CD14-positive monocyte (primary cell): ENCODE results near the gene NDST1. TPM values are rescaled to one million over a fixed set of nuclear protein-coding genes. Genes with fewer than 3 reads are reported as not detected.

ENCODE experiments used
- DNase-seq, 3 donors: peaks; one replicate each; pipeline ENCODE4 v3.0.0-alpha.2; 2011 to 2022
- H2AFZ ChIP-seq: 2 replicates; pipeline ENCODE4 v1.6.0; 2012; ENCODE audit warnings: mild to moderate bottlenecking, low read depth, low read length, inconsistent platforms; ENCODE audit not compliant: insufficient read depth, poor library complexity, severe bottlenecking
- H3K27ac ChIP-seq, 2 donors: 1 replicate in 1 of 2; 2 replicates in 1 of 2; pipeline ENCODE4 v1.5.1; 2012 to 2013; ENCODE audit warnings: low read length in 2 of 2, control low read depth in 1 of 2, inconsistent platforms in 1 of 2, low read depth in 1 of 2, mild to moderate bottlenecking in 1 of 2
- H3K27me3 ChIP-seq, 2 donors: one replicate each; pipeline versions ENCODE4 v1.6.0 to v1.6.1; 2011 to 2013; ENCODE audit warnings: low read length in 2 of 2; ENCODE audit not compliant: control insufficient read depth in 2 of 2, insufficient read depth in 2 of 2
- H3K36me3 ChIP-seq, 2 donors: replicated peaks in 1 of 2; 1 replicate in 1 of 2; 2 replicates in 1 of 2; pipeline versions ENCODE4 v1.5.1 to v1.6.1; 2012 to 2013; ENCODE audit warnings: low read length in 2 of 2, control low read depth in 1 of 2, inconsistent platforms in 1 of 2, mild to moderate bottlenecking in 1 of 2; ENCODE audit not compliant: insufficient read depth in 2 of 2, control insufficient read depth in 1 of 2
- H3K4me1 ChIP-seq, 2 donors: 1 replicate in 1 of 2; 2 replicates in 1 of 2; pipeline versions ENCODE4 v1.5.1 to v1.6.1; 2012 to 2013; ENCODE audit warnings: low read length in 2 of 2, control low read depth in 1 of 2, inconsistent platforms in 1 of 2, mild to moderate bottlenecking in 1 of 2, moderate library complexity in 1 of 2; ENCODE audit not compliant: insufficient read depth in 2 of 2, control insufficient read depth in 1 of 2
- H3K4me2 ChIP-seq: replicated peaks from 2 replicates; pipeline ENCODE3; 2012; ENCODE audit warnings: low read length, moderate library complexity, mild to moderate bottlenecking; ENCODE audit not compliant: poor library complexity, severe bottlenecking; ENCODE audit errors: extremely low read depth
- H3K4me3 ChIP-seq, 3 experiments: fragments of 200-600 bp in 1 of 3; sonication (generic) in 1 of 3; replicated peaks in 1 of 3; 1 replicate in 2 of 3; 2 replicates in 1 of 3; pipeline ENCODE4 v1.5.1; 2011 to 2013; ENCODE audit warnings: low read length in 3 of 3, mild to moderate bottlenecking in 3 of 3, control low read depth in 2 of 3, low read depth in 2 of 3, inconsistent platforms in 1 of 3, moderate library complexity in 1 of 3
- H3K79me2 ChIP-seq: 2 replicates; pipeline ENCODE4 v1.6.0; 2012; ENCODE audit warnings: mild to moderate bottlenecking, control low read depth, inconsistent platforms, low read length, moderate library complexity; ENCODE audit not compliant: insufficient read depth
- H3K9ac ChIP-seq: 2 replicates; pipeline ENCODE4 v1.6.0; 2017; ENCODE audit warnings: low read length, mild to moderate bottlenecking; ENCODE audit not compliant: insufficient read depth, poor library complexity, severe bottlenecking
- H3K9me3 ChIP-seq, 2 donors: replicated peaks in 1 of 2; 1 replicate in 1 of 2; 2 replicates in 1 of 2; pipeline versions ENCODE4 v1.5.1 to v1.6.1; 2012 to 2013; ENCODE audit warnings: low read length in 2 of 2, control low read depth in 1 of 2; ENCODE audit not compliant: control insufficient read depth in 1 of 2, insufficient read depth in 1 of 2
- H4K20me1 ChIP-seq: 2 replicates; pipeline ENCODE4 v1.6.0; 2012; ENCODE audit warnings: mild to moderate bottlenecking, low read length, control low read depth, moderate library complexity; ENCODE audit not compliant: insufficient read depth
- H3K27ac Mint-ChIP-seq, 7 donors: one replicate each; pipeline ENCODE4 v1.8.0; 2020; ENCODE audit warnings: mild to moderate bottlenecking in 7 of 7, mixed read lengths in 7 of 7, moderate library complexity in 6 of 7, inconsistent platforms in 2 of 7
- H3K27me3 Mint-ChIP-seq, 3 donors: one replicate each; pipeline ENCODE4 v1.8.0; 2021 to 2022; ENCODE audit warnings: low read depth in 3 of 3, mild to moderate bottlenecking in 3 of 3, mixed read lengths in 3 of 3, moderate library complexity in 3 of 3, inconsistent platforms in 1 of 3
- H3K36me3 Mint-ChIP-seq, 2 donors: one replicate each; pipeline ENCODE4 v1.8.0; 2020; ENCODE audit warnings: mixed read lengths in 2 of 2, inconsistent platforms in 1 of 2, mild to moderate bottlenecking in 1 of 2
- H3K4me1 Mint-ChIP-seq: one replicate; pipeline ENCODE4 v1.8.0; 2020; ENCODE audit warnings: mild to moderate bottlenecking, mixed read lengths
- H3K4me3 Mint-ChIP-seq, 2 donors: one replicate each; pipeline ENCODE4 v1.8.0; 2020; ENCODE audit warnings: mild to moderate bottlenecking in 2 of 2, mixed read lengths in 2 of 2, moderate library complexity in 1 of 2
- H3K9me3 Mint-ChIP-seq, 7 donors: one replicate each; pipeline ENCODE4 v1.8.0; 2020 to 2022; ENCODE audit warnings: mixed read lengths in 7 of 7, mild to moderate bottlenecking in 6 of 7, moderate library complexity in 6 of 7, inconsistent platforms in 2 of 7
- CTCF ChIP-seq: fragments of 200-600 bp; IDR thresholded peaks from one replicate; pipeline ENCODE4 v1.8.0; 2022; ENCODE audit warnings: antibody characterized with exemption, mild to moderate bottlenecking
- WGBS: methylation state at CpG from one replicate; pipeline ENCODE4 v1.1.5; 2013; ENCODE audit warnings: missing lambda C conversion rate; ENCODE audit not compliant: insufficient coverage; 5-methylcytosine and 5-hydroxymethylcytosine counted together
- intact Hi-C, 2 donors: fragments of 100-400 bp; cut with micrococcal nuclease; formaldehyde crosslinking; loops; one replicate each; pipeline versions ENCODE4 v1.15.0 to v1.15.1; 2023
- polyA plus RNA-seq, 3 donors: library from polyadenylated mRNA; depleted of rRNA in 1 of 3; unstranded in 2 of 3; stranded (reverse) in 1 of 3; fragments of 300-500 nt in 2 of 3; fragments of >200 nt in 1 of 3; fragmentation: Illumina TruSeq in 2 of 3; gene quantifications; 1 replicate in 2 of 3; 2 replicates in 1 of 3; pipeline ENCODE4 v1.2.3, GENCODE V29; 2012 to 2021

NDST1 gene
- polyA plus RNA-seq, 3 donors = 7.0 to 18.9 (median 7.5) TPM

DNA sequence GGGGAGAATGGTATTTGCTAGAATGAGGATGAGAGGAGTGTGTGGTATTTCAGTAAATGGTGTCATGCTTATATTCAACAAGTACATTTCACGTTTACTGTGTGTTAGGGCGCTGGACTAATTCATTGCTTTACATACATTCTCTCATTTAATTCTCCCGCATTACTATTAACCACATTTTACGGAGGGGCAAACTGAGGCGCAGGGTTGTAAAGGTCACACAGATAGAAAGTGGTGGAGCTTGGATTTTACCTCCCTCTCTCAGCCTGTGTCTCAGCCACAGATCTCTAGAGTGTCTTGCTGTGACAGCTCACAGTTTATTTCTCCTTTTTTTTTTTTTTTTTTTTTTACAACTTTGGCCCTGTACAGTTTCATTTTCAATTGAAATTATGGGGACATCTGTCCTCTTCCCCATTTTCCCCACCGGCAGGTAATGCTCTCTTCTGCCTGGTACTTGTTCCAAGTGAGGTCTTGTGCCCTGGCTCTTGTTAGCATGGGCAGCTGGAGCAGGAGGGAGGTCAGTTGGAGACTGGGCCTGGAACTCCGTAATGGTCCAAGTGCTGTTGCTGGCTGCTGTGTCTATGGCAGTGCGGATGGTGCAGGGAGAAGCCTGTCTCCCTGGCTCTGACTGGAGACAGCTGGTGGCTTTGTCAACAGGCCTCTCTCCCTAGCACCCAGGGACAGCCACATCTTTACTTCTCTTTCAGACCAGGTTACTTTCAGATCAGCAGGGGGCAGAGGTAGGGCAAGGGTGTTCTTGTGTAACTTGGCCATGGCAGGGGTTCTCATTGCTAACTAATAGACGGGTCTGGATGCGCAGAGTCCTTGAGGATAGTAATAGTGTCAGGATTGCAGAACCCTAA is 20.5 kb upstream of the NDST1 start:
- 60% methylated on average over 1 of the region's 10 CpGs for WGBS
- peak overlapping the region; percentile 78 to 96 (median 92) for H3K4me3 ChIP-seq
- H3K4me2 ChIP-seq = peak overlapping the region; percentile 96
- peaks cover 64% of the 10 kb centered on the region in 2 donors for H3K4me1 ChIP-seq
- peaks cover 31% of the 10 kb centered on the region for H4K20me1 ChIP-seq
- H2AFZ ChIP-seq = peak overlapping the region; percentile 79
- no peaks in the 10 kb centered on the region for H3K9me3 ChIP-seq
- Mint-ChIP-seq H3K36me3 (peaks cover 11 to 18% of the 10 kb centered on the region in 2 donors), H3K27me3 (peaks cover 0 to 3% (median 3%) of the 10 kb centered on the region in 3 donors), H3K9me3 (no peaks in the 10 kb centered on the region), H3K4me1 (peaks cover 65% of the 10 kb centered on the region), H3K27ac (peak overlapping the region; percentile 93 to 99 (median 97)), H3K4me3 (peak overlapping the region; percentile 78 to 92)
- peak; percentile 63 to 70 (median 69) for DNase-seq
- no peak for TF ChIP-seq CTCF
- H3K27me3 ChIP-seq = no peaks in the 10 kb centered on the region
- peaks cover 5 to 12% of the 10 kb centered on the region in 2 donors for H3K36me3 ChIP-seq
- H3K27ac ChIP-seq = peak overlapping the region; percentile 96 to 97
- peaks cover 58% of the 10 kb centered on the region for H3K79me2 ChIP-seq
- H3K9ac ChIP-seq = peak overlapping the region; percentile 96
- intact Hi-C loops = loop anchor here in 1 of 2 donors (5.0 kb wide), 1 partner anchor 40 kb away; the partner anchor contains the start of gene RPS14

GRCh38 chr5:150488519-150489359 is 19.2 kb upstream of the NDST1 start:
- peak overlapping the region; percentile 78 to 92 for H3K4me3 Mint-ChIP-seq
- Histone ChIP-seq H3K27me3 (no peaks in the 10 kb centered on the region), H3K4me2 (peak overlapping the region; percentile 96), H3K36me3 (peaks cover 6 to 17% of the 10 kb centered on the region in 2 donors), H4K20me1 (peaks cover 35% of the 10 kb centered on the region), H3K79me2 (peaks cover 70% of the 10 kb centered on the region), H3K9ac (peak overlapping the region; percentile 96), H3K4me3 (peak overlapping the region; percentile 13 to 92 (median 78)), H2AFZ (no peak overlapping the region), H3K9me3 (no peaks in the 10 kb centered on the region), H3K4me1 (peaks cover 64% of the 10 kb centered on the region in 2 donors), H3K27ac (peak overlapping the region; percentile 96 to 97)
- H3K27me3 Mint-ChIP-seq = peaks cover 0 to 3% (median 0%) of the 10 kb centered on the region in 3 donors
- H3K27ac Mint-ChIP-seq = peak overlapping the region; percentile 93 to 99 (median 97)
- DNase-seq = peak; percentile 86 to 95 (median 93)
- 10% methylated on average over 11 of the region's 11 CpGs for WGBS
- TF ChIP-seq CTCF = no peak
- H3K4me1 Mint-ChIP-seq = peaks cover 72% of the 10 kb centered on the region
- H3K36me3 Mint-ChIP-seq = peaks cover 19 to 28% of the 10 kb centered on the region in 2 donors
- no peaks in the 10 kb centered on the region for H3K9me3 Mint-ChIP-seq
- intact Hi-C loops = loop anchor here in 1 of 2 donors (5.0 kb wide), 1 partner anchor 41 kb away; the partner anchor contains the start of gene RPS14
